Nephron progenitor cell (in vitro differentiated cells): ENCODE measurements around the gene TATDN2.
A peak's percentile ranks its signal among the peaks of the same experiment; 100 is the strongest.

Source experiments
- DNase-seq: peaks from one replicate; pipeline ENCODE4 v3.0.0; 2021
- H3K27ac Mint-ChIP-seq: 2 replicates; pipeline ENCODE4 v1.8.0; 2021; ENCODE audit warnings: mild to moderate bottlenecking, moderate library complexity, mixed read lengths
- H3K27me3 Mint-ChIP-seq: 2 replicates; pipeline ENCODE4 v1.8.0; 2021; ENCODE audit warnings: mild to moderate bottlenecking, low read depth, mixed read lengths; ENCODE audit not compliant: poor library complexity
- H3K36me3 Mint-ChIP-seq: 2 replicates; pipeline ENCODE4 v1.8.0; 2021; ENCODE audit warnings: low read depth, mixed read lengths
- H3K4me1 Mint-ChIP-seq: 2 replicates; pipeline ENCODE4 v1.8.0; 2021; ENCODE audit warnings: mixed read lengths
- H3K4me3 Mint-ChIP-seq: 2 replicates; pipeline ENCODE4 v1.8.0; 2021; ENCODE audit warnings: mild to moderate bottlenecking, moderate library complexity, mixed read lengths
- H3K9me3 Mint-ChIP-seq: 2 replicates; pipeline ENCODE4 v1.8.0; 2021; ENCODE audit warnings: mild to moderate bottlenecking, moderate library complexity, mixed read lengths
- CTCF ChIP-seq: fragments of 200-600 bp; sonication (generic); IDR thresholded peaks from 2 replicates; pipeline ENCODE4 v1.5.0; 2021; ENCODE audit warnings: antibody characterized with exemption

Gene TATDN2

GRCh38 chr3:10242182-10243065 lies 5.8 kb upstream of the TATDN2 start:
- H3K27ac Mint-ChIP-seq = peak overlapping the region; percentile 80

GRCh38 chr3:10244009-10244408 lies 4.2 kb upstream of the TATDN2 start:
- Mint-ChIP-seq H3K9me3 (peaks cover 35% of the 10 kb centered on the region), H3K4me3 (no peak overlapping the region), H3K27me3 (peaks cover 6% of the 10 kb centered on the region), H3K4me1 (peaks cover 10% of the 10 kb centered on the region), H3K36me3 (no peaks in the 10 kb centered on the region), H3K27ac (no peak overlapping the region)
- no peak for TF ChIP-seq CTCF
- no peak for DNase-seq

More at GRCh38 chr3:10242182-10243065, 5.8 kb upstream of the TATDN2 start:
- Mint-ChIP-seq H3K36me3 (no peaks in the 10 kb centered on the region), H3K27me3 (peaks cover 11% of the 10 kb centered on the region), H3K9me3 (peaks cover 27% of the 10 kb centered on the region), H3K4me1 (peaks cover 5% of the 10 kb centered on the region), H3K4me3 (no peak overlapping the region)
- no peak for TF ChIP-seq CTCF
- no peak for DNase-seq

- no peak for TF ChIP-seq CTCF
- Mint-ChIP-seq H3K4me3 (no peak overlapping the region), H3K4me1 (peaks cover 20% of the 10 kb centered on the region), H3K9me3 (peaks cover 35% of the 10 kb centered on the region), H3K27me3 (peaks cover 3% of the 10 kb centered on the region), H3K36me3 (no peaks in the 10 kb centered on the region), H3K27ac (no peak overlapping the region)
- DNase-seq = no peak
Observed at GRCh38 chr3:10245081-10245712, 3.1 kb upstream of the TATDN2 start.

- H3K4me1 Mint-ChIP-seq = peaks cover 33% of the 10 kb centered on the region
Observed at GRCh38 chr3:10247679-10248183, 528 bp upstream of the TATDN2 start.

GRCh38 chr3:10248984-10249748 lies 907 bp downstream of the TATDN2 start:
- no peak for TF ChIP-seq CTCF
- H3K36me3 Mint-ChIP-seq = peaks cover 27% of the 10 kb centered on the region
- H3K4me1 Mint-ChIP-seq = peaks cover 33% of the 10 kb centered on the region
- peak; percentile 28 for DNase-seq
- H3K4me3 Mint-ChIP-seq = peak overlapping the region; percentile 90
- H3K9me3 Mint-ChIP-seq = peaks cover 35% of the 10 kb centered on the region
- peak overlapping the region; percentile 68 for H3K27ac Mint-ChIP-seq
- H3K27me3 Mint-ChIP-seq = peaks cover 3% of the 10 kb centered on the region

More at GRCh38 chr3:10247679-10248183, 528 bp upstream of the TATDN2 start:
- H3K27me3 Mint-ChIP-seq = peaks cover 3% of the 10 kb centered on the region
- H3K9me3 Mint-ChIP-seq = peaks cover 35% of the 10 kb centered on the region
- no peak for DNase-seq
- no peak overlapping the region for H3K27ac Mint-ChIP-seq
- TF ChIP-seq CTCF = no peak
- peak overlapping the region; percentile 74 for H3K4me3 Mint-ChIP-seq
- peaks cover 13% of the 10 kb centered on the region for H3K36me3 Mint-ChIP-seq
